Dendritic cell treated with granulocyte-macrophage colony-stimulating factor and Interleukin-4, amounts not matched to agents 40 ng/mL and 50 ng/mL, for 4 days (primary cell): Measurements from ENCODE around the gene TIMM13.

Experiments used
- H3K27ac Mint-ChIP-seq: one replicate; pipeline ENCODE4 v1.8.0; 2022; ENCODE audit warnings: mild to moderate bottlenecking, mixed read lengths
- H3K27me3 Mint-ChIP-seq: one replicate; pipeline ENCODE4 v1.8.0; 2022; ENCODE audit warnings: mild to moderate bottlenecking, mixed read lengths
- H3K36me3 Mint-ChIP-seq: one replicate; pipeline ENCODE4 v1.8.0; 2022; ENCODE audit warnings: low read depth, mixed read lengths
- H3K4me1 Mint-ChIP-seq: one replicate; pipeline ENCODE4 v1.8.0; 2022; ENCODE audit warnings: low read depth, mixed read lengths
- H3K4me3 Mint-ChIP-seq: one replicate; pipeline ENCODE4 v1.8.0; 2022; ENCODE audit warnings: mild to moderate bottlenecking, moderate library complexity, mixed read lengths
- H3K9me3 Mint-ChIP-seq: one replicate; pipeline ENCODE4 v1.8.0; 2022; ENCODE audit warnings: mixed read lengths
- intact Hi-C: fragments of 100-400 bp; cut with micrococcal nuclease; formaldehyde crosslinking; loops from one replicate; pipeline ENCODE4 v1.15.0; 2022

Gene TIMM13

DNA sequence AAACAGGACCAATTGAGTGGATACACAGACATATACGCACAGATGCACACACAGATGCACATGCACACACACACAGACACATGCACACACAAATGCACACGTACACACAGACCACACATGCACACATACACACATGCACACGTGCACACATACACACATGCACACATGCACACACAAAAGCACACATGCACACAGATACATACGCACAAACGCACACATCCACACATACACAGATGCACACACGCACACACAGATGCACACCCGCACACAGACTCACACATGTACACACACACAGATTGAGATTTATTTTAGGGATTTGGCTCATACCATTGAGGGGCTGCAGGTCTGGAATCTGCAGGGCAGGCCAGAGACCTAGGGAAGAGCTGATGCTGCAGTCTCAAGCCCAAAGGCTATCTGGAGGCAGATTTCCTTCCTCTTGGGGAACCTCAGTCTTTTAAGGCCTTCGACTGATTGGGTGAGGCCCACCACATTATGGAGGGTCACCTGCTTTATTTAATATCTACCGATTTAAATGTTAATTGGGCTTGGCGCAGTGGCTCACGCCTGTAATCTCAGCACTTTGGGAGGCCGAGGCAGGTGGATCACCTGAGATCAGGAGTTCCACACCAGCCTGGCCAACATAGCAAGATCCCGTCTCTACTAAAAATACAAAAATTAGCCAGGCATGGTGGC is 44.7 kb downstream of the TIMM13 start:
- H3K27me3 Mint-ChIP-seq, result peaks cover 16% of the 10 kb centered on the region
- H3K36me3 Mint-ChIP-seq, result peaks cover 6% of the 10 kb centered on the region
- intact Hi-C loops, result no loop called here
- peaks cover 28% of the 10 kb centered on the region for H3K9me3 Mint-ChIP-seq
- H3K4me1 Mint-ChIP-seq, result peaks cover 24% of the 10 kb centered on the region
- H3K27ac Mint-ChIP-seq, result peak overlapping the region; percentile 63
- H3K4me3 Mint-ChIP-seq, result no peak overlapping the region

DNA sequence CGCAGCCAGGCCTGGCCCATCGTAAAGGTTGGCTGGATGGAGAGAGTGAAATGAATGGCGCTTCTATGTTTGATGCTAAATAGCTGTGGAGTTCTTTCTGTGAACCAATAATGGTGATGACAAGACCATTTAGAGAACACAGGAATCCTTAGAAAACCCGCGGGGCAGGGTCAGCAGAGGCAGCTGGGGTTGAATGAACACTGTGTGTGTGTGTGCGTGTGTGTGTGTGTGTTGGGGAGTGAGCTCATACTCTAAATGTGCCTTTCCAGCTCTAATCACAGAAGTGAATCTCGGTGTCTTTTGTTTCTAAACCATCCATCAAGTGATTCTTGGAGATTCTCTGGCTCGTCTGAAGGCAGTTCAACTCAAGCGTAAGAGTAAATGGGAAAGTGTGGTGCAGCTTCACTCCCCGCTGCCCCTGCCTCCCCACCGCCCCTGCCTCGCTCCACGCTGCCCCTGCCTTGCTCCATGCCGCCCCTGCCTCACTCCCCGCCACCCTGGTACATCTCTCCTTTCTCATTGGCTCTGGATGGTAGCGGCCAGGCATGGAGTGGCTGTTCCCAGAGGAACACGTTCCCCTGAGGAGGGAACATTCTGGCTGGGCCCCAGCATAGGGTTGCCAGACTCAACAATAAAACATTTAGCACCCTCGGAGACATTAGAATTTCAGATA is 46.1 kb downstream of the TIMM13 start:
- intact Hi-C loops, result no loop called here
- H3K36me3 Mint-ChIP-seq, result peaks cover 6% of the 10 kb centered on the region
- peaks cover 28% of the 10 kb centered on the region for H3K4me1 Mint-ChIP-seq
- no peak overlapping the region for H3K4me3 Mint-ChIP-seq
- peaks cover 33% of the 10 kb centered on the region for H3K9me3 Mint-ChIP-seq
- H3K27me3 Mint-ChIP-seq, result peaks cover 12% of the 10 kb centered on the region
- no peak overlapping the region for H3K27ac Mint-ChIP-seq

DNA sequence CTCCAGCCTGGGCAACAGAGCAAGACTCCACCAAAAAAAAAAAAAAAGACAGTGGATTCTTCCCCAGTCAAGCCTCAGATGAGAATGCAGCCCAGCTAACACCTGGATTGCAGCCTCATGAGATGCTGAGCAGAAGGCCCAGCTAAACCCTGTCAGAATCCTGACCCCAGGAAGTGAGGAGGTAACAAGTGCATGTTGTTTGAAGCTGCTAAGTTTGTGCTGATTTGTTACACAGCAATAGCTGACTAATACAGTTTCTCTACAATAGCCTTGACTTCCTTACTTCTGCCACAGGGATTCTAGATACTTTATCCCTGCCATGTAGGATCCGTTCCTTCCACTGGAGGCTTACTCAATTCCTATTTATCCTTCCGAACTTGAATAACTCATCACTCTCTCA is 46.8 kb downstream of the TIMM13 start:
- intact Hi-C loops, result no loop called here
- H3K4me1 Mint-ChIP-seq, result peaks cover 28% of the 10 kb centered on the region
- H3K27me3 Mint-ChIP-seq, result peaks cover 17% of the 10 kb centered on the region
- H3K9me3 Mint-ChIP-seq, result peaks cover 33% of the 10 kb centered on the region
- no peak overlapping the region for H3K4me3 Mint-ChIP-seq
- peaks cover 6% of the 10 kb centered on the region for H3K36me3 Mint-ChIP-seq
- H3K27ac Mint-ChIP-seq, result no peak overlapping the region

DNA sequence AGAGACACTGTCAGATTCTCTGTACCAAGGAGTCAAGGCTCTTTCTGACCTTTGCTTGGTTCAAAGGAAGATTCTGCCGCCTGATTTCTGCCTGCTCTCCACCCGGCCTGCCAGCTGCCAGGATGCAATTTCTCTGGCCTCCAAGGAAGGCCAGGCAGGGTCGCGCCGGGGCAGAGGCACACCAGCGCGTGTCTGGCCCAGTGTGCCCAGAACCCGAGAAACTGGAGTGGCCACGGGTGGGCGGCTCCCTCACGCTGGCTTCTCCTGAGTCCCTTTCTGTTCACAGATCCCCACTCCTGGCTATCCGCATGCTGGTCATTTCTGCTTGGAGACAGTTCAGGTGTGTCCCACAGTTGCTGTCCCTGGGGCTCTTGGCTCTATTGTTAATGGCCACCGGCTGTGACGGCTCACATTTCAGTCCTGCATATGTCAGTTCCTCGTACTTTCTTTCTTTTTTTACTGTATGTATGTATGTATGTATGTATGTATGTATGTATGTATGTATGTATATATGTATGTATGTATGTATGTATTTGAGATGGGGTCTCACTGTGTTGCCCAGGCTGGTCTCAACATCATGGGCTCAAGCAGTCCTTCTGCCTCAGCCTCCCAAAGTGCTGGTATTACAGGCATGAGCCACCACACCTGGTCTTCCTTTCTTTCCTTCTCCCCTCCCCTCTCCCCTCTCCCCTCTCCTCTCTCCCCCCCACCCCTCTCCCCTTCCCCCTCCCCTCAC is 50.4 kb downstream of the TIMM13 start:
- Mint-ChIP-seq H3K4me1 (peaks cover 11% of the 10 kb centered on the region), H3K36me3 (peaks cover 6% of the 10 kb centered on the region), H3K4me3 (no peak overlapping the region), H3K27ac (peak overlapping the region; percentile 70), H3K27me3 (peaks cover 23% of the 10 kb centered on the region), H3K9me3 (peaks cover 33% of the 10 kb centered on the region)
- intact Hi-C loops, result no loop called here
